HFFc6 (cell line): Measurements from ENCODE around the gene HIPK4. TPM values are rescaled to one million over a fixed set of nuclear protein-coding genes. Genes with fewer than 3 reads are reported as not detected.
A peak's percentile ranks its signal among the peaks of the same experiment; 100 is the strongest.

Experiments
- DNase-seq: peaks from one replicate; pipeline ENCODE4 v3.0.0-alpha.2; 2018
- H3K27ac Mint-ChIP-seq: 2 replicates; pipeline ENCODE4 v1.8.0; 2020; ENCODE audit warnings: mild to moderate bottlenecking, mixed read lengths
- H3K27me3 Mint-ChIP-seq: 2 replicates; pipeline ENCODE4 v1.8.0; 2021; ENCODE audit warnings: mild to moderate bottlenecking, moderate library complexity, mixed read lengths; ENCODE audit not compliant: insufficient read depth
- H3K36me3 Mint-ChIP-seq: 2 replicates; pipeline ENCODE4 v1.8.0; 2021; ENCODE audit warnings: low read depth, mixed read lengths
- H3K4me1 Mint-ChIP-seq: 2 replicates; pipeline ENCODE4 v1.8.0; 2020; ENCODE audit warnings: low read depth, mixed read lengths
- H3K4me3 Mint-ChIP-seq: 2 replicates; pipeline ENCODE4 v1.8.0; 2020; ENCODE audit warnings: mild to moderate bottlenecking, moderate library complexity, mixed read lengths
- H3K9me3 Mint-ChIP-seq: 2 replicates; pipeline ENCODE4 v1.8.0; 2020; ENCODE audit warnings: mild to moderate bottlenecking, mixed read lengths
- total RNA-seq, 6 experiments: library from RNA; stranded (reverse); fragmentation: NEBNext Ultra II Directional; extraction: Animal tissue kit (Norgen Biotek cat#: 25700); gene quantifications; 2 replicates in 1 of 6; 3 replicates in 5 of 6; pipeline ENCODE4 v1.2.3, GENCODE V29; 2021
- TF ChIP-seq, protein P1 (sequence below): fragments of 200-600 bp; sonication (generic); IDR thresholded peaks from 2 replicates; pipeline ENCODE4 v1.5.0; 2021; ENCODE audit warnings: antibody characterized with exemption, mild to moderate bottlenecking

The HIPK4 gene
- total RNA-seq, 6 experiments from 2014 or later = 0.07 to 0.11 (median 0.10) TPM; not detected in 2

DNA sequence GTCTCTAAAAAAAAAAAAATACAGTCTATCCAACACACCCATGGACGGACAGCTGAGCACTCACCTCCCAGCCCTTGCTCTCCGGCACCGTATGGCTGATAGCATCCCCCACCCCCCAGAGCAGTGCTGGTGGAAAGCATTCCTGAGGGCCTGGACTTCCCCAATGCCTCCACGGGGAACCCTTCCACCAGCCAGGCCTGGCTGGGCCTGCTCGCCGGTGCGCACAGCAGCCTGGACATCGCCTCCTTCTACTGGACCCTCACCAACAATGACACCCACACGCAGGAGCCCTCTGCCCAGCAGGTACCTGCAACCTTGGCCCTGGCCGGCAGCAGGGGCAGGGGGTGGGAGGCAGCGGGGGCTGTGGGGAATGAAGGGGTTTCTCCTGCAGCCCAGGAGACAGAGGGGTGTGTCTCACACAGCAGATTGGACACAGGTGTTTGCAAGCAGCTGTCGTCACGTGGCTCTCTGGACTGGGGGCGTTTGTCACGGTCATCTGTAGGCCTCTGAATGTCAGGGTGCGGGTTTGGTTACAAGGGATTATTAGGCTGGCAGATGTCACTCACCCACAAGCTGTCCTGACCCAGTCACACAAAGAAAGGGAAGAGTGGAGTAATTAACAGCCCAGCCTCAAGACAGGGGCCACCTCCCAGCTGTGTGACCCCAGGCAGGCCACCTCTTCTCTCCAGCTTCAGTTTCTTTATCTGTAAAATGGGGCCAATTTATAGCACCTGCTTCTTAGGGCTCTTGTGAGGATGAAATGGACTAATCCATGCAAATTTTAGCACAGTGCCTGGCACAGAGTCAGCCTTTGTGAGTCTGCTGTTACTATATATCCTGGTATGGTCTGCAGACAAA is 22.2 kb downstream of the HIPK4 start:
- Mint-ChIP-seq H3K4me1 (peaks cover 13% of the 10 kb centered on the region), H3K27me3 (no peaks in the 10 kb centered on the region; the same call in none of the 2 replicates), H3K27ac (no peak overlapping the region), H3K36me3 (peaks cover 6% of the 10 kb centered on the region; the same call in 1 of the 2 replicates), H3K4me3 (no peak overlapping the region), H3K9me3 (no peaks in the 10 kb centered on the region)
- no peak for DNase-seq
- TF ChIP-seq, protein P1, sequence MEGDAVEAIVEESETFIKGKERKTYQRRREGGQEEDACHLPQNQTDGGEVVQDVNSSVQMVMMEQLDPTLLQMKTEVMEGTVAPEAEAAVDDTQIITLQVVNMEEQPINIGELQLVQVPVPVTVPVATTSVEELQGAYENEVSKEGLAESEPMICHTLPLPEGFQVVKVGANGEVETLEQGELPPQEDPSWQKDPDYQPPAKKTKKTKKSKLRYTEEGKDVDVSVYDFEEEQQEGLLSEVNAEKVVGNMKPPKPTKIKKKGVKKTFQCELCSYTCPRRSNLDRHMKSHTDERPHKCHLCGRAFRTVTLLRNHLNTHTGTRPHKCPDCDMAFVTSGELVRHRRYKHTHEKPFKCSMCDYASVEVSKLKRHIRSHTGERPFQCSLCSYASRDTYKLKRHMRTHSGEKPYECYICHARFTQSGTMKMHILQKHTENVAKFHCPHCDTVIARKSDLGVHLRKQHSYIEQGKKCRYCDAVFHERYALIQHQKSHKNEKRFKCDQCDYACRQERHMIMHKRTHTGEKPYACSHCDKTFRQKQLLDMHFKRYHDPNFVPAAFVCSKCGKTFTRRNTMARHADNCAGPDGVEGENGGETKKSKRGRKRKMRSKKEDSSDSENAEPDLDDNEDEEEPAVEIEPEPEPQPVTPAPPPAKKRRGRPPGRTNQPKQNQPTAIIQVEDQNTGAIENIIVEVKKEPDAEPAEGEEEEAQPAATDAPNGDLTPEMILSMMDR = no peak

DNA sequence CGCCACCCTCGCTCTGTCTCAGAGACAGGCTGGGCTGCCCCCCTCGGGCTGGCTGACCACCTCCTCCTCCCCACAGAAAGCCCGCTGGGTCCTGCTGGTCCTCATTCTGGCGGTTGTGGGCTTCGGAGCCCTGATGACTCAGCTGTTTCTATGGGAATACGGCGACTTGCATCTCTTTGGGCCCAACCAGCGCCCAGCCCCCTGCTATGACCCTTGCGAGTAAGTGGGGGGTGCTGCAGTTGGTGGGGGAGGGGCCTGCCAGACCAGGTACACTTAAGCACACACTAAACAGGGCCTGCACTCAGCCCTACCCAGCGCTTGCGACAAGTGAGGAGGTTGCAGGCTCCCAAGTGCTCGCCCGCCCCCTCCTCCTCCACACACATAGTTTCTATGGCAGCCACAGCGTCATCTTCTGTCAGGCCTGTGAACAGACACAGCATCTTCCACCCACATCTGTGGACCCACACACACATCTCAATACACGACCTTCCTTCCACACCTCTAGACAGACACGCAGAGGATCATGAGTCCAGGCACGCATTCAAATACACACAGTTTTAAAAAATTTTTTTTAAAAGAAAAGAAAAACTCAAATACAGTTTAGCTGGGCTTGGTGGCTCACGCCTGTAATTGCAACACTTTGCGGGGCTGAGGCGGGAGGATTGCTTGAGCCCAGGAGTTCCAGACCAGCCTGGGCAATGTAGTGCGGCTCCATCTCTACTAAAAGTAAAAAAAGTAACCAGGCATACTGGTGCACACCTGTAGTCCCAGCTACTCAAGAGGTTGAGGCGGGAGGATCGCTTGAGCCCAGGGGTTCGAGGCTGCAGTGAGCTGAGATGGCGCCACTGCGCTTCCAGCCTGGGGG is 23.1 kb downstream of the HIPK4 start:
- Mint-ChIP-seq H3K4me1 (peaks cover 14% of the 10 kb centered on the region), H3K4me3 (no peak overlapping the region), H3K36me3 (peaks cover 6% of the 10 kb centered on the region; the same call in 1 of the 2 replicates), H3K9me3 (no peaks in the 10 kb centered on the region), H3K27me3 (no peaks in the 10 kb centered on the region; the same call in none of the 2 replicates), H3K27ac (no peak overlapping the region)
- DNase-seq = no peak
- TF ChIP-seq, protein P1 = no peak

DNA sequence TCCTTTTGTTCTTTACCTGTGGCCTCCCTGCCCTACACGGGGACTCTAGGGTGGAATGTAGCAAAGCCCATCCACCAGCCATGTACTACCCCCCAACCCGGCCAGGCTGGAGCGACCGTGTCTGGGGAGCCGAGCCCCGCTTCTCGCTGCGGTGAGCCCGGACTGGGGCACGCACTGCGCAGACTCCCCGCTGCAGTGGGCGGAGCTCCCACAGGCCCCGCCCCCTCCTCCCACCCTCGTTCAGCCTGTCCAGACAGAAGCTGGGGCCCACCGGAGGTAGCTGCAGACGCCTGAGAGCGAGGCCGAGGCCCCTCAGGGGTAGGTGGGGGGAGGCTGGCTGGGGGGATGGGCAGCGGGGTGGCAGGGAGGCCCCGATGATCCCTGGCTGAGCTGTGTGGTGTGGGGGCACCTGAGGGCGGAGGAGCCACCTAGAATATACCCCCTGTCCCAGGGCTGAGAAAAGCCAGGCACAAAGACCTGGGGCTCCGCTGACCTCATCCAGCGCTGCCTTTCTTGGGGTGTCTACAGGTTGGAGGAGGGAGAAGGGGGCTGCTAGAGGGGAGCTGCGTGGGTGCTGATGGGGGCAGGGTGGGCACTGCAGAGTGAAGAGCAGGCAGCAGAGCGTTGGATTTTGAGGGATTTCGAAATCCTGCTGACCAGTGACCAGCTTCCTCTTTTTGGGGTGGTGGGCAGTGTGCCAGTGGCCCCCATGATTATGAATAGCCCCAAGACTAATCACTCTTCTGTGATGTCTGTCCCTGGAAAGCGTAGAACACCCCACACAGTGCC is 24.2 kb downstream of the HIPK4 start:
- Mint-ChIP-seq H3K36me3 (peaks cover 6% of the 10 kb centered on the region; the same call in 1 of the 2 replicates), H3K9me3 (no peaks in the 10 kb centered on the region), H3K4me1 (peaks cover 14% of the 10 kb centered on the region), H3K4me3 (peak overlapping the region; percentile 61; the same call in 1 of the 2 replicates), H3K27me3 (no peaks in the 10 kb centered on the region; the same call in none of the 2 replicates), H3K27ac (no peak overlapping the region)
- TF ChIP-seq, protein P1 = no peak
- DNase-seq = no peak

DNA sequence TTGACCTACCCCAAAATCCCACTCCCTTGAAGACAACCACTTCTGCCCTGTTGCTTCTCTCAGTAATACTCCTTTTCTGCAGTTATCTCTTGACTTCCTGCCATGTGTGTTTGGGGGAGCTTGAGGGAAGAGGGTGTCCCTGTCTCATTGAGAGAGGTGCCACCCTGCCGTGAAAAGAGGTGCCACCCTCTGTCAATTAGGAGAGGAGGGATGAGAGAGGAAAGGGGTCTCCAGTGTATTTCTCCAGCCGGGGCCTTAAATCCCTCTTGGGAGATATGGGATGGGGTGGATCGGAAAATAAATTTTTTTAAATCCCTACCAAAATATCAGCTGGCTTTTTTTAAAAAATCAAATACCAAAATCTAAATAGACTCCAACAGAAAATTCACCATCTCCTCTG is 25.0 kb downstream of the HIPK4 start:
- H3K9me3 Mint-ChIP-seq = no peaks in the 10 kb centered on the region
- H3K27ac Mint-ChIP-seq = no peak overlapping the region
- H3K4me1 Mint-ChIP-seq = peaks cover 22% of the 10 kb centered on the region
- H3K27me3 Mint-ChIP-seq = no peaks in the 10 kb centered on the region; the same call in none of the 2 replicates
- no peak overlapping the region; the same call in 1 of the 2 replicates for H3K4me3 Mint-ChIP-seq
- peaks cover 7% of the 10 kb centered on the region; the same call in 1 of the 2 replicates for H3K36me3 Mint-ChIP-seq
- no peak for DNase-seq
- TF ChIP-seq, protein P1 = no peak

DNA sequence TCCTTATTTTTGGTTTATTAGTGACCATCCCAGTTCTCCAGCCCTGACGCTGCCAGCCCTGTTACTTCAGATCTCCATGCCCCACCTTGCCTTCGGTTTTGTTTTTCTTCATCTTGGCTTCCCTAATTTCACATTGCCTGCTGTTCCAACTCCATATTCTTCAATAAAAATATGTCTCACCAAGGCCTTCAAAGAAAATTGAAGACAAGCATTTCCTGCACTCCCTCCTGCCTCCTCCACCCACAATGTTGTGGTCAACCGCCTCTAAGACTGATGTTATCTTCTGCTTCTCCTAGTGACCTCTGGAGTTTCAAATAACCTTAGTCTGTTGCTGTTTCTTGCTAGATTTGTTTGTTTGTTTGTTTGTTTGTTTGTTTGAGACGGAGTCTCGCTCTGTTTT is 26.9 kb downstream of the HIPK4 start:
- Mint-ChIP-seq H3K4me1 (peaks cover 25% of the 10 kb centered on the region), H3K9me3 (no peaks in the 10 kb centered on the region), H3K4me3 (no peak overlapping the region), H3K27me3 (no peaks in the 10 kb centered on the region; the same call in none of the 2 replicates), H3K36me3 (peaks cover 11% of the 10 kb centered on the region; the same call in 1 of the 2 replicates), H3K27ac (no peak overlapping the region)
- TF ChIP-seq, protein P1 = no peak
- no peak for DNase-seq
